ENCODE measurements around the gene OTOG. TPM values are rescaled to one million over a fixed set of nuclear protein-coding genes. Genes with fewer than 3 reads are reported as not detected.

Gene OTOG
- total RNA-seq, 3 donors from 2014 or later: 0.06 TPM; not detected in 2

GRCh38 chr11:17596310-17596669 is 49.2 kb downstream of the OTOG start:
- intact Hi-C loops (cut with DNase I, micrococcal nuclease): no loop called here
- ATAC-seq (no peak), DNase-seq (no peak)
- TF ChIP-seq CTCF (IDR thresholded peaks at IDR 0.05): no peak
- Histone ChIP-seq H3K4me1 (ENCODE audit: low read depth) (no peaks in the 10 kb centered on the region), H3K36me3 (ENCODE audit: low read depth) (no peaks in the 10 kb centered on the region), H3K4me3 (no peak overlapping the region), H3K9me3 (no peaks in the 10 kb centered on the region)

DNA sequence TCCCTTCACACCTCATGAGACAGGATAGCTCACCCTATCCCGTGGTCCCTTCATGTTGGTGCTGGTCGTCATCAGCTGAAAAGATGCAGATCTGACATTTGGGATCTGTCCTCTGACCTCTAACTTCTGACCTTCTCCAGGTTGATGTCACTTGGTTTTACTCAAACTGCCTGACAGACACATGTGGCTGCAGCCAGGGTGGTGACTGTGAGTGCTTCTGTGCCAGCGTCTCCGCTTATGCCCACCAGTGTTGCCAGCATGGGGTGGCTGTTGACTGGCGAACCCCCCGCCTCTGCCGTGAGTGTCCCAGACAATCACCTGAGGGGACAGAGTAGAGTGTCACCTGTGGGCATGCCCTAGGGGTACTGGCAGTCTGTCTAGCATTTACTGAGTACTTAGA is 49.7 kb downstream of the OTOG start:
- intact Hi-C loops (cut with DNase I, micrococcal nuclease): no loop called here
- no peak for DNase-seq
- no peaks in the 10 kb centered on the region for H3K9me3 ChIP-seq
- no peak overlapping the region for H3K4me3 ChIP-seq
- no peaks in the 10 kb centered on the region for H3K36me3 ChIP-seq (ENCODE audit: low read depth)
- H3K4me1 ChIP-seq (ENCODE audit: low read depth): no peaks in the 10 kb centered on the region
- no peak for ATAC-seq
- TF ChIP-seq CTCF (IDR thresholded peaks at IDR 0.05): no peak

GRCh38 chr11:17597770-17598169 is 50.7 kb downstream of the OTOG start:
- Histone ChIP-seq H3K9me3 (no peaks in the 10 kb centered on the region), H3K36me3 (ENCODE audit: low read depth) (no peaks in the 10 kb centered on the region), H3K4me1 (ENCODE audit: low read depth) (no peaks in the 10 kb centered on the region), H3K4me3 (no peak overlapping the region)
- TF ChIP-seq CTCF (IDR thresholded peaks at IDR 0.05): no peak
- DNase-seq: no peak
- intact Hi-C loops (cut with DNase I, micrococcal nuclease): no loop called here
- no peak for ATAC-seq

DNA sequence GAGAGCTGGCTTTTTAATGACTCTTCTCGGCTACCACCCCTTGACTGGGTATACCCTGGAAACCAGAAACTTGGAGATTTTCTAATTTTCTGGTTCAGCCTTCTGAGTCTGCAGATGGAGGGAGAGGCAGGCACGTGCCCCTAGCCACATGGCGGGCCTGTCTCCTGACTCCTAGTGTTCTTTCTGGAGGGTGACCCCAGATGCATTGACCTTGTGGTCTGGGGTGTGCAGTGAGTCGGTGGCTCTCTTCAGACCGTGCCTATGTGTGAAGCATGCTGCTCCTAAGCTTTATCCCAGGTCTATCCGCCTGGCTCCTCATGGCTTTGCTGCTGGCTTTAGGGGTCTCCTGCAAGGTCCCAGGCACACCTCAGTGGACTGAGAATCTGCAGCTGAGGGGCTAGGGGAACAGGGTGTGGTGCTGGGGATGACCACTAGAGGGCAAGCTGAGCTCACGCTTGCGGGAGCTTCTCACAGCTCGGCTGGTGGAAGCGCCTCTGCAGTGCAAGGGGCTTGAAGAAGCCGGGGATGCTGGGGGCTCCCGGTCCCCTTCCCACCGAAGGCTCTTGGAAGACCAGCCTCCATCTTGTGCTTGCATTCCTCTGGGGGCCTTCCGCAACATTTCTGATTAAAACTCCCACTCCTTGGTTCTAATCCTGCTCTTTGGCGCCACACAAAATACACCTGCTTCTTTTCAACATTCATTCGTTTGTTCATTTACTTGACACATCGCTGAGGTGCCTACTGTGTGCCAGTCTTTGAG is 51.8 kb downstream of the OTOG start:
- ATAC-seq (peak; percentile 83), DNase-seq (peak; percentile 52 to 81 (median 77))
- intact Hi-C loops (cut with DNase I, micrococcal nuclease): no loop called here
- H3K4me3 ChIP-seq: no peak overlapping the region
- peak; percentile 90 for TF ChIP-seq CTCF (IDR thresholded peaks at IDR 0.05)
- no peaks in the 10 kb centered on the region for H3K36me3 ChIP-seq (ENCODE audit: low read depth)
- no peaks in the 10 kb centered on the region for H3K9me3 ChIP-seq
- H3K4me1 ChIP-seq (ENCODE audit: low read depth): no peaks in the 10 kb centered on the region

DNA sequence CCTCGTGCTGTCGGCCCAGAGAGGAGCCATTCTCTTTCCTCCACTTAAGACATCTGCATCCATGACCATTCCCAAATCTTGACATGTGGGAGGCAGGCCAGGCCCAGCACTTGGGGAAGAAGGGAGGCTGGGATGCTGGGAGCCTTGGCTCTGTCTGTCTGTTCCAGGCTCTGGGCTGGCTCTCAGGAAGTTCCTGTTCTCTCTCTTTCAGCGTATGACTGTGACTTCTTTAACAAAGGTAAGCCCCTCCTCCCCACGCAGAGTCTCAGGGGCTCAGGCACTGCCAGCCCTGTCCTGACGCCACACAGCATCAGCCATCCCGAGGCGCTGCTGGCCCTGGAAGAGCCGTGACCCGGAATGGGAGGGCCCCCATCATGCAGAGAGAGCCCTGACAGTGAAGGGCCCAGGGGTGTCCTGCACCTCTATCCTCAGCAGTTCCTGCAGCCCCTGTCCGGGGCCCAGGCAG is 52.4 kb downstream of the OTOG start:
- Histone ChIP-seq H3K36me3 (ENCODE audit: low read depth) (no peaks in the 10 kb centered on the region), H3K9me3 (no peaks in the 10 kb centered on the region), H3K4me1 (ENCODE audit: low read depth) (no peaks in the 10 kb centered on the region), H3K4me3 (no peak overlapping the region)
- no peak for ATAC-seq
- no peak for DNase-seq
- intact Hi-C loops (cut with DNase I, micrococcal nuclease): no loop called here
- no peak for TF ChIP-seq CTCF (IDR thresholded peaks at IDR 0.05)

Measured in mucosa of descending colon (tissue), 3 donors.